Cardiac fibroblast (primary cell): ENCODE results near the gene CCDC169.

Experiments used
- DNase-seq, 2 donors: peaks; one replicate each; pipeline versions ENCODE4 v3.0.0 to v3.0.0-alpha.2; 2010; ENCODE audit warnings: low read depth in 2 of 2
- H3K4me3 ChIP-seq, 2 donors: replicated peaks in 1 of 2; 1 replicate in 1 of 2; 2 replicates in 1 of 2; pipeline ENCODE4 v1.5.1; 2011; ENCODE audit warnings: low read depth in 2 of 2, low read length in 2 of 2, mild to moderate bottlenecking in 2 of 2, moderate library complexity in 1 of 2
- TF ChIP-seq, protein P1 (sequence below): IDR thresholded peaks from one replicate; pipeline ENCODE4 v1.5.1; 2011; ENCODE audit warnings: low read depth, mild to moderate bottlenecking, low read length, inconsistent platforms

Gene CCDC169

DNA sequence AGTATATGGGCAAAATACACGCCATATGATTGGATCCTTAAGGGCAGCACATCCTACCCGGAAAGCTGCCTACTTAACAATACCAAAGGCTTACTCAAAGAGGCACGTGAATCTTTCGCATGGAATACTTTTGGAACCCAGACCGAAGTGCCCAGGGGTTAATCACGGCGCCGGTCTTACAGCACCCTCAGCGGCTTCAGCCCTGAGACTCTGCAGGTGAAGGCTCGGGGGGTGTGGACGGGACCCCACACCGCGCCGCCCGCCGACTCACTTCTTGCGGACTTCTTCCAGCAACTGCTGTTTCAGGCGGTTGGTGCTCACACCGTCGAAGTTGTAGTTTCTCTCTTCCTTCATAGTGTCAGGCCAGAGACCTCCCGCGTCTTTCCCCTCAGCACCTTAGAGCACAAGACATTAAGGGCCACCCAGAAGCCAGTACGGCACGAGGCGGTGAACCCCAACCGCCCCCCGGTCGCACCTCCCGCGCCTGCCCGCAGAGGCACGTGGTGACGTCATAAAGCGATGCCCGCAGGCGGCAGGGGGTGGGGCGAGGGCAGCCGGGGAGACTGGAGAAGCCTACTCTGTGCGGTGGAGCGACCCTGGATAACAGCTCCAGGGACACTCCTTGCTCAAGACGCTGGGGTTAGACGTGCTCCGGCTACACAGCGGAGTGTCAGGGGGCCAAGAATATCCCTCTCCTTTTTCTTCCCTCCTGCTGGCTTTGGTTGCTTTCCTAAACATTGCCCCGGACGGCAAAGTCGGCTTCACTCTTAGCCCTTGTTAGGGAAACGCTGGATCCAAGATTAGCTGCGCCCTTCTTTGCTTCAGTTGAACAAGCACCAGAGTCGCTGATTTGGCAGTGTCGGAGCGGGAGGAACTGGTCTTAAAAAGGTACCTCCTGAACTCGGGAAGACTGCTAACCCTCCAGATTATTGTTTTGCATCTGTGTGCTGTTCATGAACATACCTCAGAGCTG, at the start of gene CCDC169:
CCDC169 (minus strand) TSS at position 449 of the 973 bp plus-strand sequence; CDS start at position 354, 95 bp downstream.
- DNase-seq: peak; percentile 61 to 72
- TF ChIP-seq, protein P1, sequence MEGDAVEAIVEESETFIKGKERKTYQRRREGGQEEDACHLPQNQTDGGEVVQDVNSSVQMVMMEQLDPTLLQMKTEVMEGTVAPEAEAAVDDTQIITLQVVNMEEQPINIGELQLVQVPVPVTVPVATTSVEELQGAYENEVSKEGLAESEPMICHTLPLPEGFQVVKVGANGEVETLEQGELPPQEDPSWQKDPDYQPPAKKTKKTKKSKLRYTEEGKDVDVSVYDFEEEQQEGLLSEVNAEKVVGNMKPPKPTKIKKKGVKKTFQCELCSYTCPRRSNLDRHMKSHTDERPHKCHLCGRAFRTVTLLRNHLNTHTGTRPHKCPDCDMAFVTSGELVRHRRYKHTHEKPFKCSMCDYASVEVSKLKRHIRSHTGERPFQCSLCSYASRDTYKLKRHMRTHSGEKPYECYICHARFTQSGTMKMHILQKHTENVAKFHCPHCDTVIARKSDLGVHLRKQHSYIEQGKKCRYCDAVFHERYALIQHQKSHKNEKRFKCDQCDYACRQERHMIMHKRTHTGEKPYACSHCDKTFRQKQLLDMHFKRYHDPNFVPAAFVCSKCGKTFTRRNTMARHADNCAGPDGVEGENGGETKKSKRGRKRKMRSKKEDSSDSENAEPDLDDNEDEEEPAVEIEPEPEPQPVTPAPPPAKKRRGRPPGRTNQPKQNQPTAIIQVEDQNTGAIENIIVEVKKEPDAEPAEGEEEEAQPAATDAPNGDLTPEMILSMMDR: no peak
- H3K4me3 ChIP-seq: peak within 1 kb of the TSS; percentile 60 to 71

DNA sequence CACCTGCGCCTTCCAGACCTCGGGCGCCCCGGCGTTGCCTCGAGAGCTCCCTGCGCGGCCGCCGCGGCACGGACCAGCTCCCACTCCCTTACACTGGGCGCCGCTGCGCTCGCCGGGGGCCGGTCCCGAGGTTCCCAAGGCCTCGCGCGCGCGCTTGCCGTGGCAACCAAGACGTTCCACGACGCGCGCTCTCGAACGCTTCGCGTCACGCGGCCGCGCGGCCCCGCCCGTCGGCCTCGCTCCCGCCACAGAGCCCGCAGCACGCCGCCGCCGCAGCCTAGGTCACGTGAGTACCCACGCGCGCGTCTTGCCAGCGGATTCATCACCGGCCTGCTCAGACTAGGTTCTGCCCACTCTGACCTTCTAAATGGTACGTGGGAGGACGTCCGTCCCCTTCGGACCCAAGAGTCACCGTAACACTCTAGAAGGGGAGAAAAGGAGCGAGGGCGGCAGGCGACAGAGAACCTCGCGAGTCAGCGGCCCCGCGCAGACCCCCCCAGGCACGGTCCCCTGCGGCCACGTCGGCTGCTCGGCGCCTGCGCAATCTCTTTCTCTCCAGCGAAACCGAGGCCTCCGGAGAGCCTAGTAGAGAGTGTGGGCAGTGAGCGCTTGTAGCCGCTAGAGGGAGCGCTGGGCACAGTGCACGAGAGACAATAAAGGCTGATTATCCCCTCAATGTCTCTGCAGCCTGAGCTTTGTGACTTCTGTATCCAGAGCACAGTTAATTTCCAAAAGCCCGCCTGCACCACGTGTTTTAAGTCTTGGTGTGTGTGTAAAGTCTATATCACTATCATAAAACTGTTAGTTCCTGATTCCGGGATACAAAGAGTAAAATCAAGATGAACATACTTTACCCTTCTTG, 48.8 kb upstream of the CCDC169 start, which contains the start of gene SPART:
SPART (minus strand) TSS at position 173 of the 862 bp plus-strand sequence. CDS start 10,564 bp downstream, outside the sequence.
- TF ChIP-seq, protein P1: peak; percentile 94
- peak; percentile 93 to 95 for DNase-seq
- peak within 1 kb of the TSS; percentile 64 to 81 for H3K4me3 ChIP-seq

DNA sequence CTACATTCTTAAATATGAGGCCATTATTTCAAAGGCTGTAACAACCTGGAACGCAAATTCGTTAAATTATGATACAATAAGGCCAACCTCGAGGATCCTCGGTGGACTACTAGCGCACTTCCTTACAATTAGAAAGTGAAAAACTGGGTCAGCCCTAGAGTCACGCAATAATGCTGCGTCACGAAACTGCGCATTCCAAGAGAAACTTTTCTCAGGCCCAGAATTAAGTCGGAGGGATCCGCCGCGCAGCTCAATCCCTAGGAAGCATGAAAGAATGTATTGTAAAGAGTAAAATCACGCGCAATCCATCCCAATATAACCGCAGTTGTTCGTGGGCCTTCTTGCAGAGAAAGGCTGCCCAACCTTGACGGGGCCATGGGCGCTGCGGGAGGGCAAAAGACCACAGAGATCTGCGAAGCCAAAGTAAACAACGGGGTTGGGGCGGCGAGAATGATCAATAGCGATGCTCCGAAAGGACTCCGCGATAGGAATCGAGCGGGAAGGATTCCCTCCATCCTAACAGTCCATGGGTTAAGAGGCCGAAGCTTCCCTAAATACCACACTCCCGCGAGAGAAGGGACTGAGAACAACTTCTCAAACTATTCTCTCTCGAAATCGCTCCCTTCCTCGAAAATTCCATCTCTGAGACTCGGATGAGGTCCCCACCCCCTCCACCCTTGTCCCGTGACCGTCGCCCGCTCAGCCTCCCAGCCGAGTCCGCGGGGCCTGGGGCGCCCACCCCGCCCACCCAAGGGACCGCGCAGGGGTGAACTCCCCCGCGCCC, 48.0 kb upstream of the CCDC169 start:
- peak; percentile 92 to 93 for DNase-seq
- TF ChIP-seq, protein P1: no peak
- peak overlapping the region; percentile 64 to 81 for H3K4me3 ChIP-seq

DNA sequence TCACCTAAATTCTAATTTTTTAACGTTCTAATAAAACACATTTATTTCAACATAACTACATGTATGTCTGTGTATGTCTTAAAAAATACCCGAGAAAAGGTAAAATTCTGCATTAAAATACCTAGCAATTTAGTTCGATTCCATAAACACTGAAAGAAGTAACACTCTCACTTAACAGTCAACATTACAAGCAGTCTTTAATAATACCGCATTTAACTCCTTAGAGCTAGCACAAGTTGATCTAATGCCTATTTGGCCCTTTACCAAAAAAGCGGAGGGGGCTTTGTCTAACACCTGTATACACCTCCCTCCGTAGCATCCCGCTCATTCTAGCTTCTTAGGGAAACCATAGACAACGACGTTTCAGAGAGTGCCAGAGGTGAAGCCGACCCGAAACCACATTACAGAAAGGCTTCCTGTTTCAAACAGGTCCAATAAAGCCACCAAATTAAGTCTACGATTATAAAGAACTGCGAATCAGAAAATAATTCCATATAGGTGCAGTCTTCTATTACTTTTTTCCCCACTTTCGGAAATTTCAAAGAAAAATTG, 47.3 kb upstream of the CCDC169 start:
- TF ChIP-seq, protein P1: no peak
- DNase-seq: peak; percentile 33 to 35
- H3K4me3 ChIP-seq: peak overlapping the region; percentile 64 to 81

DNA sequence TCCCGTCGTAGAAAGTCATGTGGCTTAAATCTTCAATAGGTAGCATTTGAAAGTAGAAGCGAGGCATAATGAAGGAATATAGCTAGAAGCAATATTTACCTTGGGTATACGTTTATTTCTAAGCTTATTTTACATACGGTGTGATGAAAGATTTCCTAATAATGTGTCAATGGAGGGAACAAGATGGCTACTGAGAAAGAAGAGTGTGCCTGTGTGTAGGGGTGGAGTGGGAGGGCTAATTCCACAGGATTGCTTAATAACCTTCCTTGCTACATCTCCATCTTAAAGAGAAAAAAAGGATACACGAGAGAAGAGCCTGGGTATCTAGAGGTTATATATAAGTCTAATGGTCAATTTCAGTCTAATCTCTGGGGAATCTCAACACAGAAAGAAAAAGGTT, 46.6 kb upstream of the CCDC169 start:
- peak; percentile 74 to 79 for DNase-seq
- peak overlapping the region; percentile 64 to 81 for H3K4me3 ChIP-seq
- TF ChIP-seq, protein P1: no peak
